Stomach (tissue), 9 donors: ENCODE data around the gene FCN1. TPM values are rescaled to one million over a fixed set of nuclear protein-coding genes. Genes with fewer than 3 reads are reported as not detected.

Experiments
- DNase-seq, 2 donors: peaks; one replicate each; pipeline versions ENCODE4 v3.0.0 to v3.0.0-alpha.2; 2013 to 2019
- H3K27ac ChIP-seq, 5 donors: fragments of 200-600 bp in 4 of 5; sonication (generic) in 4 of 5; one replicate each; pipeline ENCODE4 v1.5.1; 2013 to 2019; ENCODE audit warnings: mild to moderate bottlenecking in 1 of 5, moderate library complexity in 1 of 5
- H3K27me3 ChIP-seq, 3 donors: fragments of 200-600 bp; sonication (generic); one replicate each; pipeline ENCODE4 v1.5.1; 2017 to 2019; ENCODE audit warnings: mixed run types in 1 of 3
- H3K36me3 ChIP-seq, 4 donors: fragments of 200-600 bp; sonication (generic); 1 replicate in 3 of 4; 2 replicates in 1 of 4; pipeline ENCODE4 v1.5.1; 2016 to 2019
- H3K4me1 ChIP-seq, 4 donors: fragments of 200-600 bp; sonication (generic); one replicate each; pipeline ENCODE4 v1.5.1; 2016 to 2019
- H3K4me3 ChIP-seq, 4 donors: fragments of 200-600 bp; sonication (generic) in 3 of 4; one replicate each; pipeline ENCODE4 v1.5.1; 2016 to 2019; ENCODE audit warnings: mild to moderate bottlenecking in 1 of 4
- H3K9me3 ChIP-seq, 4 donors: fragments of 200-600 bp; sonication (generic); one replicate each; pipeline ENCODE4 v1.5.1; 2016 to 2019
- CTCF ChIP-seq, 7 experiments: fragments of 450-650 bp in 4 of 7; fragments of 200-600 bp in 3 of 7; sonication (generic) in 3 of 7; IDR thresholded peaks; one replicate each; pipeline ENCODE4 v1.5.1; 2016 to 2019; ENCODE audit warnings: antibody characterized with exemption in 7 of 7, control low read depth in 2 of 7, mild to moderate bottlenecking in 1 of 7
- EP300 ChIP-seq: sonication (generic); formaldehyde crosslinking; IDR thresholded peaks from one replicate; pipeline ENCODE4 v1.6.1; 2017; ENCODE audit warnings: antibody characterized with exemption
- POLR2A ChIP-seq, 4 donors: fragments of 450-650 bp; IDR thresholded peaks; one replicate each; pipeline ENCODE4 v1.6.1; 2016; ENCODE audit warnings: antibody characterized with exemption in 4 of 4, control low read depth in 2 of 4, mild to moderate bottlenecking in 1 of 4, moderate library complexity in 1 of 4
- POLR2AphosphoS5 ChIP-seq, 3 donors: sonication (generic); formaldehyde crosslinking; IDR thresholded peaks; one replicate each; pipeline ENCODE4 v1.6.1; 2016; ENCODE audit warnings: antibody characterized with exemption in 3 of 3
- WGBS, 5 donors: extraction: QIAGEN DNeasy Blood & Tissue Kit in 3 of 5; methylation state at CpG; one replicate each; pipeline versions ENCODE4 v1.1.5 to v1.1.7; 2013 to 2018; 5-methylcytosine and 5-hydroxymethylcytosine counted together
- intact Hi-C: fragments of 100-400 bp; cut with DNase I; formaldehyde crosslinking; loops from one replicate; pipeline ENCODE4 v1.15.1; 2023; ENCODE audit warnings: low total_unique reads
- polyA plus RNA-seq, 3 donors: library from polyadenylated mRNA; stranded (reverse); fragments of 200-250 nt; gene quantifications; one replicate each; pipeline ENCODE4 v1.2.3, GENCODE V29; 2013
- total RNA-seq, 5 donors: library from RNA; depleted of rRNA; stranded (reverse); fragments of >200 nt; gene quantifications; one replicate each; pipeline versions ENCODE4 v1.1.0 to v1.2.3, GENCODE V29; 2014 to 2016
- donor health status: healthy with polysubstance abuse.
- donor health status: Bipolar disorder and iron deficiency.
- donor health status: healthy.

Gene FCN1
- total and polyA plus RNA-seq, 8 donors: 0.38 to 2.8 (median 1.7) TPM; not detected in 4

- Histone ChIP-seq H3K36me3 (no peaks in the 10 kb centered on the region), H3K9me3 (no peaks in the 10 kb centered on the region), H3K4me1 (peaks cover 0 to 27% (median under 1%) of the 10 kb centered on the region in 4 donors), H3K27me3 (peaks cover 0 to 98% (median 35%) of the 10 kb centered on the region in 3 donors), H3K27ac (no peak overlapping the region), H3K4me3 (no peak overlapping the region)
- intact Hi-C loops: no loop called here
- TF ChIP-seq POLR2A (IDR thresholded peaks at IDR 0.05) (no peak), CTCF (IDR thresholded peaks at IDR 0.05) (no peak), EP300 (no peak), POLR2AphosphoS5 (IDR thresholded peaks at IDR 0.05) (no peak)
- DNase-seq: no peak
- WGBS, 5 donors: 68 to 82% (median 75%) methylated on average over 3 to 9 of the region's 9 CpGs
Measured at GRCh38 chr9:134937164-134937555, 19.4 kb upstream of the FCN1 start.

- H3K36me3 ChIP-seq: no peaks in the 10 kb centered on the region
- H3K9me3 ChIP-seq: no peaks in the 10 kb centered on the region
- no peak overlapping the region for H3K4me3 ChIP-seq
- peaks cover 0 to 27% (median 0%) of the 10 kb centered on the region in 4 donors for H3K4me1 ChIP-seq
- peaks cover 0 to 98% (median 33%) of the 10 kb centered on the region in 3 donors for H3K27me3 ChIP-seq
- TF ChIP-seq CTCF (IDR thresholded peaks at IDR 0.05) (no peak), POLR2AphosphoS5 (IDR thresholded peaks at IDR 0.05) (no peak), EP300 (no peak), POLR2A (IDR thresholded peaks at IDR 0.05) (no peak)
- WGBS, 5 donors: 71 to 79% (median 74%) methylated on average over 13 of the region's 13 CpGs
- no peak for DNase-seq
- intact Hi-C loops: no loop called here
- H3K27ac ChIP-seq: no peak overlapping the region
Measured at GRCh38 chr9:134936346-134937163, 18.8 kb upstream of the FCN1 start.

GRCh38 chr9:134935701-134936345 lies 18.1 kb upstream of the FCN1 start:
- 71 to 83% (median 76%) methylated on average over 27 of the region's 27 CpGs for WGBS, 5 donors
- intact Hi-C loops: no loop called here
- Histone ChIP-seq H3K36me3 (no peaks in the 10 kb centered on the region), H3K4me1 (peaks cover 0 to 27% (median 0%) of the 10 kb centered on the region in 4 donors), H3K27ac (no peak overlapping the region), H3K9me3 (no peaks in the 10 kb centered on the region), H3K4me3 (no peak overlapping the region), H3K27me3 (peaks cover 0 to 97% (median 32%) of the 10 kb centered on the region in 3 donors)
- TF ChIP-seq POLR2A (IDR thresholded peaks at IDR 0.05) (no peak), CTCF (IDR thresholded peaks at IDR 0.05) (no peak), POLR2AphosphoS5 (IDR thresholded peaks at IDR 0.05) (no peak), EP300 (no peak)
- no peak for DNase-seq

- no peak overlapping the region for H3K27ac ChIP-seq
- DNase-seq: no peak
- no peak overlapping the region for H3K4me3 ChIP-seq
- no peak for TF ChIP-seq POLR2AphosphoS5 (IDR thresholded peaks at IDR 0.05)
- TF ChIP-seq POLR2A (IDR thresholded peaks at IDR 0.05): no peak
- TF ChIP-seq CTCF (IDR thresholded peaks at IDR 0.05): no peak
- no peak for TF ChIP-seq EP300
- WGBS, 5 donors: 54 to 64% (median 61%) methylated on average over 15 to 17 of the region's 17 CpGs
- H3K9me3 ChIP-seq: no peaks in the 10 kb centered on the region
- H3K27me3 ChIP-seq: peaks cover 0 to 95% (median 26%) of the 10 kb centered on the region in 3 donors
- H3K4me1 ChIP-seq: peaks cover 0 to 27% (median 0%) of the 10 kb centered on the region in 4 donors
- no peaks in the 10 kb centered on the region for H3K36me3 ChIP-seq
- intact Hi-C loops: no loop called here
Measured at GRCh38 chr9:134935056-134935640, 17.4 kb upstream of the FCN1 start.
